H9 (cell line): Measurements from ENCODE around the gene CAMK2N2. TPM values are rescaled to one million over a fixed set of nuclear protein-coding genes. Genes with fewer than 3 reads are reported as not detected.

Experiments
- DNase-seq: peaks from one replicate; pipeline ENCODE4 v3.0.0-alpha.2; 2017
- H2AFZ ChIP-seq: one replicate; pipeline ENCODE4 v1.6.1; 2013; ENCODE audit warnings: mild to moderate bottlenecking, low read length, control low read depth, moderate library complexity
- H2AK5ac ChIP-seq: 2 replicates; pipeline ENCODE4 v1.6.1; 2013; ENCODE audit warnings: low read length, control low read depth, mixed read lengths; ENCODE audit not compliant: insufficient read length
- H2BK120ac ChIP-seq: one replicate; pipeline ENCODE4 v1.6.1; 2013; ENCODE audit warnings: low read depth, mild to moderate bottlenecking, low read length, control low read depth, inconsistent platforms; ENCODE audit not compliant: poor library complexity, severe bottlenecking
- H2BK12ac ChIP-seq: 2 replicates; pipeline ENCODE4 v1.6.1; 2013; ENCODE audit warnings: low read length, control low read depth, mixed read lengths, low read depth; ENCODE audit not compliant: insufficient read length
- H2BK15ac ChIP-seq: 2 replicates; pipeline ENCODE4 v1.6.1; 2013; ENCODE audit warnings: low read depth, low read length, control low read depth
- H2BK20ac ChIP-seq: one replicate; pipeline ENCODE4 v1.6.1; 2013; ENCODE audit warnings: low read depth, mild to moderate bottlenecking, low read length, control low read depth, inconsistent platforms; ENCODE audit not compliant: poor library complexity, severe bottlenecking
- H2BK5ac ChIP-seq: 2 replicates; pipeline ENCODE4 v1.6.1; 2013; ENCODE audit warnings: low read length, control low read depth, mixed read lengths; ENCODE audit not compliant: insufficient read length
- H3K14ac ChIP-seq: 2 replicates; pipeline ENCODE4 v1.6.1; 2013; ENCODE audit warnings: low read length, control low read depth; ENCODE audit not compliant: insufficient read depth
- H3K18ac ChIP-seq: 2 replicates; pipeline ENCODE4 v1.6.1; 2013; ENCODE audit warnings: low read depth, mild to moderate bottlenecking, mixed read lengths, low read length, control low read depth; ENCODE audit not compliant: insufficient read length
- H3K23ac ChIP-seq: 2 replicates; pipeline ENCODE4 v1.6.1; 2013; ENCODE audit warnings: low read length, control low read depth, mixed read lengths, low read depth; ENCODE audit not compliant: insufficient read length
- H3K23me2 ChIP-seq: 2 replicates; pipeline ENCODE4 v1.6.1; 2013; ENCODE audit warnings: low read depth, mild to moderate bottlenecking, mixed read lengths, low read length, control low read depth; ENCODE audit not compliant: insufficient read length, poor library complexity, severe bottlenecking
- H3K27ac ChIP-seq: 2 replicates; pipeline ENCODE4 v1.5.1; 2013; ENCODE audit warnings: low read length, control low read depth, mixed read lengths, low read depth; ENCODE audit not compliant: insufficient read length
- H3K27me3 ChIP-seq: 2 replicates; pipeline ENCODE4 v1.6.1; 2013; ENCODE audit warnings: low read length, control low read depth, inconsistent platforms; ENCODE audit not compliant: insufficient read depth
- H3K4ac ChIP-seq: 2 replicates; pipeline ENCODE4 v1.6.1; 2013; ENCODE audit warnings: low read depth, mild to moderate bottlenecking, control low read depth, inconsistent platforms, low read length, moderate library complexity
- H3K4me1 ChIP-seq: 2 replicates; pipeline ENCODE4 v1.6.1; 2013; ENCODE audit warnings: low read length, control low read depth, inconsistent platforms; ENCODE audit not compliant: insufficient read depth
- H3K4me2 ChIP-seq: 2 replicates; pipeline ENCODE4 v1.6.1; 2013; ENCODE audit warnings: low read length, control low read depth, mixed read lengths; ENCODE audit not compliant: insufficient read length, insufficient read depth
- H3K56ac ChIP-seq: 2 replicates; pipeline ENCODE4 v1.6.1; 2013; ENCODE audit warnings: low read depth, mild to moderate bottlenecking, mixed read lengths, low read length, control low read depth; ENCODE audit not compliant: insufficient read length
- H3K79me1 ChIP-seq: 2 replicates; pipeline ENCODE4 v1.6.1; 2013; ENCODE audit warnings: low read depth, mild to moderate bottlenecking, moderate library complexity, low read length, control low read depth, inconsistent platforms; ENCODE audit not compliant: insufficient read depth, poor library complexity, severe bottlenecking
- H3K79me2 ChIP-seq: 2 replicates; pipeline ENCODE4 v1.6.1; 2013; ENCODE audit warnings: low read length, control low read depth, inconsistent platforms; ENCODE audit not compliant: insufficient read depth
- H3K9ac ChIP-seq: 2 replicates; pipeline ENCODE4 v1.6.1; 2013; ENCODE audit warnings: low read length, control low read depth, mixed read lengths; ENCODE audit not compliant: insufficient read length; ENCODE audit errors: extremely low read depth
- H3K9me3 ChIP-seq: one replicate; pipeline ENCODE4 v1.6.1; 2013; ENCODE audit warnings: low read depth, low read length, inconsistent platforms; ENCODE audit not compliant: control insufficient read depth
- H3T11ph ChIP-seq: one replicate; pipeline ENCODE4 v1.6.1; 2013; ENCODE audit warnings: mild to moderate bottlenecking, low read length, control low read depth, inconsistent platforms
- H4K20me1 ChIP-seq: one replicate; pipeline ENCODE4 v1.6.1; 2013; ENCODE audit not compliant: control insufficient read depth, insufficient read length, insufficient read depth
- H4K5ac ChIP-seq: 2 replicates; pipeline ENCODE4 v1.6.1; 2013; ENCODE audit warnings: low read depth, mild to moderate bottlenecking, mixed read lengths, low read length, control low read depth; ENCODE audit not compliant: insufficient read length
- H4K8ac ChIP-seq: replicated peaks from 2 replicates; pipeline ENCODE4 v1.6.1; 2013; ENCODE audit warnings: low read length, control low read depth, mixed read lengths, low read depth; ENCODE audit not compliant: insufficient read length
- H4K91ac ChIP-seq: 2 replicates; pipeline ENCODE4 v1.6.1; 2013; ENCODE audit warnings: low read depth, mild to moderate bottlenecking, moderate library complexity, mixed read lengths, low read length, control low read depth; ENCODE audit not compliant: insufficient read length
- H3K27ac Mint-ChIP-seq, 3 experiments: 2 replicates in 2 of 3; 3 replicates in 1 of 3; pipeline ENCODE4 v1.8.0; 2020 to 2021; ENCODE audit warnings: mixed read lengths in 3 of 3, mild to moderate bottlenecking in 1 of 3, moderate library complexity in 1 of 3
- H3K27me3 Mint-ChIP-seq: 2 replicates; pipeline ENCODE4 v1.8.0; 2021; ENCODE audit warnings: low read depth, mild to moderate bottlenecking, moderate library complexity, mixed read lengths
- H3K36me3 Mint-ChIP-seq, 3 experiments: 2 replicates in 2 of 3; 3 replicates in 1 of 3; pipeline ENCODE4 v1.8.0; 2020 to 2021; ENCODE audit warnings: low read depth in 3 of 3, mixed read lengths in 3 of 3; ENCODE audit not compliant: insufficient read depth in 1 of 3
- H3K4me1 Mint-ChIP-seq, 2 experiments: 2 replicates each; pipeline ENCODE4 v1.8.0; 2020; ENCODE audit warnings: mixed read lengths in 2 of 2
- H3K4me3 Mint-ChIP-seq, 2 experiments: 2 replicates in 1 of 2; 3 replicates in 1 of 2; pipeline ENCODE4 v1.8.0; 2020 to 2021; ENCODE audit warnings: mild to moderate bottlenecking in 2 of 2, mixed read lengths in 2 of 2, moderate library complexity in 1 of 2
- H3K9me3 Mint-ChIP-seq, 2 experiments: 2 replicates in 1 of 2; 3 replicates in 1 of 2; pipeline ENCODE4 v1.8.0; 2020; ENCODE audit warnings: mild to moderate bottlenecking in 2 of 2, mixed read lengths in 2 of 2, moderate library complexity in 1 of 2
- CTCF ChIP-seq: fragments of 200-600 bp; sonication (generic); conservative IDR thresholded peaks from 3 replicates; pipeline ENCODE4 v1.8.0; 2021; ENCODE audit warnings: antibody characterized with exemption, mild to moderate bottlenecking
- WGBS: extraction: QIAGEN DNeasy Blood & Tissue Kit; methylation state at CpG from one replicate; pipeline ENCODE4 v1.1.7; 2013; ENCODE audit warnings: missing lambda C conversion rate, low lambda C conversion rate, mixed read lengths; ENCODE audit not compliant: insufficient read length; ENCODE audit errors: extremely low coverage; 5-methylcytosine and 5-hydroxymethylcytosine counted together
- total RNA-seq: library from RNA; stranded (reverse); gene quantifications from 2 replicates; pipeline ENCODE4 v1.2.1, GENCODE V29; 2021

Gene CAMK2N2
- total RNA-seq, 1 experiment from 2014 or later: 12.6 TPM

DNA sequence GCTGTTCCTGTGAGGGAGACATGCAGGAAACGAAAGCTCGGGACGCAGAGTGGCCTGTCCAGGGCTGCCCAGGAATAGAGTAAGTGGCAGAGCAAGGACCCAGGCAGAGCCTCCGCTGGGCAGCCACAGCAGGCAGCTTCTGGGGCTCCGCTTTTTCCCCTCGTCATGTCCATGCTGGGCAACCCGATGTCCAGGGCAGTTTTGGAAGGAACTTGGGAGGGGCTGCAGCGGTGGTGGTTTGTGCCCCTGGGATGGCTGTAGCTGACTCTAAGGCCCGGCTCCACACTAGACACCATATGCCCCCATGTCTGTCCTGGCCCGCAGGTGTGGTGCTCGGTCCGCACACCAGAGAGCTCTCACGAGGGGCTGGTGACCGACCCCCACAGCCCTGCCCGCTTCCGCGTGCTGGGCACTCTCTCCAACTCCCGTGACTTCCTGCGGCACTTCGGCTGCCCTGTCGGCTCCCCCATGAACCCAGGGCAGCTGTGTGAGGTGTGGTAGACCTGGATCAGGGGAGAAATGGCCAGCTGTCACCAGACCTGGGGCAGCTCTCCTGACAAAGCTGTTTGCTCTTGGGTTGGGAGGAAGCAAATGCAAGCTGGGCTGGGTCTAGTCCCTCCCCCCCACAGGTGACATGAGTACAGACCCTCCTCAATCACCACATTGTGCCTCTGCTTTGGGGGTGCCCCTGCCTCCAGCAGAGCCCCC, 30.5 kb upstream of the CAMK2N2 start:
- Histone ChIP-seq H3K14ac (no peak overlapping the region; the same call in 1 of the 2 replicates), H3K4me1 (no peaks in the 10 kb centered on the region), H4K20me1 (no peaks in the 10 kb centered on the region), H3K23ac (no peak overlapping the region), H2AK5ac (no peak overlapping the region), H4K91ac (no peak overlapping the region), H4K8ac (no peak overlapping the region), H2BK15ac (no peak overlapping the region), H3K27ac (no peak overlapping the region), H3K9me3 (no peaks in the 10 kb centered on the region), H3K56ac (no peak overlapping the region), H3K27me3 (no peaks in the 10 kb centered on the region), H2BK20ac (no peak overlapping the region), H3K9ac (no peak overlapping the region), H3K23me2 (no peaks in the 10 kb centered on the region), H3K4ac (no peak overlapping the region), H2BK5ac (no peak overlapping the region), H2BK120ac (no peak overlapping the region), H3T11ph (no peak overlapping the region), H2AFZ (no peak overlapping the region), H3K18ac (no peak overlapping the region), H3K79me2 (no peaks in the 10 kb centered on the region), H4K5ac (no peak overlapping the region), H3K4me2 (no peak overlapping the region), H3K79me1 (no peaks in the 10 kb centered on the region), H2BK12ac (no peak overlapping the region)
- no peak for TF ChIP-seq CTCF
- Mint-ChIP-seq H3K9me3 (no peaks in the 10 kb centered on the region), H3K27me3 (peaks cover 11% of the 10 kb centered on the region), H3K36me3 (no peaks in the 10 kb centered on the region; a peak in 1 of 7 replicates), H3K4me1 (no peaks in the 10 kb centered on the region), H3K27ac (no peak overlapping the region; a peak in 1 of 7 replicates), H3K4me3 (no peak overlapping the region; a peak in 1 of 5 replicates)
- no CpG with 5 or more reads among the region's 21 CpGs for WGBS
- DNase-seq: no peak
